Right ventricle myocardium inferior (tissue), 1 donor: ENCODE data around the gene ADAM23. TPM values are rescaled to one million over a fixed set of nuclear protein-coding genes. Genes with fewer than 3 reads are reported as not detected.

Experiments
- ATAC-seq: fragments of 200-7000 bp; cut with Tn5 transposase; one replicate; pipeline ENCODE4 v1.9.1; 2020; ENCODE audit warnings: mild to moderate bottlenecking, moderate library complexity
- DNase-seq: peaks from one replicate; pipeline ENCODE4 v3.0.0; 2021; ENCODE audit errors: missing footprints
- intact Hi-C: fragments of 100-400 bp; cut with DNase I; formaldehyde crosslinking; loops from one replicate; pipeline ENCODE4 v1.11.0; 2022
- total RNA-seq: library from RNA; stranded (reverse); fragmentation: NEBNext Ultra II Directional; extraction: Animal tissue kit (Norgen Biotek cat#: 25700); gene quantifications from one replicate; pipeline ENCODE4 v1.2.1, GENCODE V29; 2021
- donor health status: DM: no; HTN: yes; CAD: no; lungs with severe emphysema.

The ADAM23 gene
- total RNA-seq, 1 donor from 2014 or later: 69.1 TPM

DNA sequence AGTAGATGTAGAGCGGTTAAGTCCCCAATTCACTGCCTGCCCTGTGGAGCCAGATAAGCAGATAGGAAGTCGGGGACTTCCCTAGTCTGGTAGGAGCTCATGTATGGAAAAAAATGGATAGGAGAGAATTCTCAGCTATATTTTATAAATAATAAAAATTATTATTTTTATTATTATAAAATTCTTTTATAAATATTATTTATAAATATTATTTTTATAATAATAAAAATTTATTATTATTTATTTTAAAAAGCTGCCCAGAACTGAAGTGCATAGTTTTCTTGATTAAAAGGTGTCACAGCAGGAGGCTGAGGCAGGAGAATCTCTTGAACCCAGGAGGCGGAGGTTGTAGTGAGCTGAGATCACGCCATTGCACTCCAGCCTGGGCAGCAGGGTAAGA is 97.4 kb downstream of the ADAM23 start:
- DNase-seq: no peak
- intact Hi-C loops: no loop called here
- no peak for ATAC-seq

- DNase-seq: no peak
- intact Hi-C loops: no loop called here
- no peak for ATAC-seq
Measured at GRCh38 chr2:206543073-206543472, 99.7 kb downstream of the ADAM23 start.

- no peak for ATAC-seq
- no peak for DNase-seq
- intact Hi-C loops: no loop called here
Measured at GRCh38 chr2:206548383-206548782, 105.1 kb downstream of the ADAM23 start.

DNA sequence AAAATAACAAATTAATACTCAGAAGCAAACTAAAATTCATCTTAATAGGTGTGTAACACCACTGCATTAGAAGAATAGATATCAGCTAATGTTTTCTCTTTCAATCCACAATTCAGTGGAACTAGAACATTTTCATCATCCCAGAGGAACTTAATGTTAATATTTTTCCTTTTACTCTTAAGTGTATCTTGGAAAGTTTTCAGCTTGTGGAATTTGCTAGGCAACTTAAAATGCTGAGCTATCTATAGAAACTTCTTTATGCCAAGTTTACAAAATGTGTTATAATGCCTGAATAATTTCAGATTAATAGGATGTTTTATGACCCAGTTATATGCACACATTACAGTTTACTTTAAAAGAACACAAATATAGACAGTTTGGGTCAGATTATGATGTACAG is 112.4 kb downstream of the ADAM23 start:
- no peak for ATAC-seq
- no peak for DNase-seq
- intact Hi-C loops: loop anchor here (2.0 kb wide), 1 partner anchor 115 kb away; no protein-coding TSS in a partner anchor

DNA sequence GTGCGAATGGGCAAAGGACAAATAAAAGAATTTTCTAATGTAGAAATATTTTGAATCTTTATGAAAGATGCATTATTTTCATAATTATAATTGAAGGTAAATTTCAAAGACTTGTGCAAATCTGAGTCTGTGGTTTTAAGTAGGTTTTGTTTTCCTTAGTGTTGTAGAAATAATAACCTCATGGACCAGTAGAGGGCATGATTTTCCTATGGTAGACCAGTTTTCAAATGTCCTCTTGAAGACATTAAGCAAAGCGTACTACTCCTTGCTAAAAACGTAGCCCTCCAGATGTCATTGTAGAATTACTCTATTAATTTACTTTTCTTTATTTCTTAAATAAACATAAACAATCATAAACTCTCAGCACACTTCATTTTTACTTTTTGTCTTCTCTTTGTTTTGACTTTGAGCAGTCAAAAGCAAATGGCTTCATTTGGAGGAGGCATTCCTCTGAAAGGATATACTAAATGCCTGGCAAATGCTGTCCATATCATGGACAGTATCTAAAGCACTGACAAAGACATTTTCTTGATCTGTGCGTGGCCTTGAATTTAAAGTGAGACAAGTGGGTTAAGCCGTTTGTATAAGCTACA is 113.1 kb downstream of the ADAM23 start:
- no peak for ATAC-seq
- intact Hi-C loops: no loop called here
- DNase-seq: no peak

- intact Hi-C loops: no loop called here
- ATAC-seq (no peak), DNase-seq (no peak)
Measured at GRCh38 chr2:206557321-206557720, 114.0 kb downstream of the ADAM23 start.

DNA sequence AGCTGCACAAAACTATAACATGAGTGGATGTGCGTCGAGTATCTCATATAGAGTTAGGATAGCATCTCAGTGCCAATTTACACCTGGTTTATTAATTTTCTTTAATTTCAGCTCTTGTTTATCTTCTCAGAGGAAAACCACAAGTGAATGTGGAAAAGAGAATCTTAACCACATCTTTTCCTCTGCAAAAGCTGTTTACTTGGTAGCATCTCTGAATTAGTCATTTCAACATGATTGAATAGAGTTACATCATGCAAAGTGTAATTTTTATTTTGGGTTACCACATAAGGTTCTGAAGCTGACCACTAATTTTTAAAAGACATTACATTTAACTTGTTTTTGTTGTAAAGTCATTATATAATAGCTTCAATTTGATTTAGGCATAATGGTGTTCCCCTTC is 115.2 kb downstream of the ADAM23 start:
- DNase-seq (no peak), ATAC-seq (no peak)
- intact Hi-C loops: loop anchor here (2.0 kb wide), 1 partner anchor 166 kb away; no protein-coding TSS in a partner anchor

- no peak for DNase-seq
- intact Hi-C loops: no loop called here
- no peak for ATAC-seq
Measured at GRCh38 chr2:206561962-206562361, 118.6 kb downstream of the ADAM23 start.

DNA sequence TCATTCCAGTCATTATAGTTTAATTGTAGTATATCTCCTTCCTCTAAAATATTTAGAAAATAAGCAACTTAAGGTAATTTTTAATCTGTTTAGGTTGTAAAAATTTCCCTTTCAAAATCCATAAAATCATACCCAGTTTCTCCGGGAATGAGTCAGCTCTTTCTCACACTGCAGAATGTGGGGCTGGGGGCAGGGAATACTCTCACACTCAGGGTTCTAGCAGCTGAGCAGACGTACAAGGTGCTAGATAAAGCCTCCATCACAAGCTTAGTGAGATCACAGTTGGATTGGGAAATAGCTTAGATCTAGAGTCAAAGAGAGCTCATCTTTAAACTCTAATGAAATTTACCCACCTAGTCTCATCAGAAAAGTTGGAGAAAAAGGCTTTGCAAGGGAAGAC is 119.0 kb downstream of the ADAM23 start:
- DNase-seq (no peak), ATAC-seq (no peak)
- intact Hi-C loops: no loop called here

GRCh38 chr2:206563374-206563773 is 120.0 kb downstream of the ADAM23 start:
- intact Hi-C loops: no loop called here
- DNase-seq (no peak), ATAC-seq (no peak)

DNA sequence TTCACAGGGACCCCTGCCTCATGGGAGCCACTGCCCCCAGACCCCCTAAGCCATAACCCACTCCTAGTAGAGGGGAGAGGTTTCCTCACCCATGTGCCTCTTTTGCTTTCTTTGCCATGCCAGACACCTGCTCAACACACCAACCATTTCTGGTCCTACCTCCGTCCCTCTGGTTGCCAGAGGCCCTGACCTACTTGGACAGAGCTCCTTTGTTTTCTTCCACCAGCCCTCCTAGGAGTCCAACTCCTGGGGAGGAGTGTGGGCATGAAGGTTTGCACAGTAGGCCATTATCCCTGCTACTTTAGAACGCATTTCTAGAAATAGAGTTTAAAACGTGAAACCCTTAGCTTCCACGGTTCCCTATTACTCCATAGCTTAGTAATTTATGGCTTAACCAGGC is 122.3 kb downstream of the ADAM23 start:
- DNase-seq (no peak), ATAC-seq (no peak)
- intact Hi-C loops: no loop called here

DNA sequence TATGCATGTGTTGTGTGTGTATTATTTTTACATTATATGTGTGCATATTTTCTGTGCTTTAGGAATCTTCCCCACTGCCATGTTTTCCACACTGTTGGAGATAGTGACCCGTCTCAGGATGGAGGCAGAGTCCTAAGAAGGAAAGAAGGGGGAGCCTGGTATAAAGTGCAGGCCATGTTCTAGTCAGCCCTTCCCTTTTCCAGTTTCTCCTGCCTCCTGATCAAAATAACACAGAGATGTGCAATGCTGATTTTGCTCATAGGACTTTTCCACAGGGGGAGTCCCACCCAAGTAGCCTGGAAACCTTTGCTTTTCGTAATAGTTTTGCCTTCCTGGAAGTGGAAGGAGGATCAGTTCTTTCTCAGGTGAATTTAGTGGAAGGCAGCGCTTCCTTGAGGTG is 126.1 kb downstream of the ADAM23 start:
- intact Hi-C loops: no loop called here
- DNase-seq (no peak), ATAC-seq (no peak)

DNA sequence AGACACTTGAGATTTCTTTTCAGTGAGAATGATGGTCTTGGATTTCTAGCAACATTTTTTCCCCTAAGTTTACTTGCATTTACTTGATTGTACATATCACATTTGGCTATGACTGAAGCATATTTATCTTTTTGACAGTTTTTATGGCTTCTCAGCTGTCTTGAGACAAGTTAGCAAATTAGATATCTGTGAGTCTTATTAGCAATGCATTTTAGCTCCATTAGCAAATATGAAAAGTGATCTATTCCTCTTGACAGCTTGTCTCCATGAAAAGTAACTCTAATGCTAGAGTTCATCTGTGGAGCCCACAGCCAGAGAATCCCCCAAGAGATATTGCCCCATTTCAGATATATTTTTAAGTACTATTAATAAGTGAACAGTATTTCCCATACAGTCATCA is 126.9 kb downstream of the ADAM23 start:
- no peak for ATAC-seq
- DNase-seq: no peak
- intact Hi-C loops: no loop called here

GRCh38 chr2:206572725-206573124 is 129.4 kb downstream of the ADAM23 start:
- no peak for DNase-seq
- intact Hi-C loops: no loop called here
- ATAC-seq: no peak

GRCh38 chr2:206573793-206574192 is 130.5 kb downstream of the ADAM23 start:
- intact Hi-C loops: no loop called here
- no peak for ATAC-seq
- no peak for DNase-seq

- intact Hi-C loops: no loop called here
- ATAC-seq (no peak), DNase-seq (no peak)
Measured at GRCh38 chr2:206584323-206585116, 141.2 kb downstream of the ADAM23 start.

DNA sequence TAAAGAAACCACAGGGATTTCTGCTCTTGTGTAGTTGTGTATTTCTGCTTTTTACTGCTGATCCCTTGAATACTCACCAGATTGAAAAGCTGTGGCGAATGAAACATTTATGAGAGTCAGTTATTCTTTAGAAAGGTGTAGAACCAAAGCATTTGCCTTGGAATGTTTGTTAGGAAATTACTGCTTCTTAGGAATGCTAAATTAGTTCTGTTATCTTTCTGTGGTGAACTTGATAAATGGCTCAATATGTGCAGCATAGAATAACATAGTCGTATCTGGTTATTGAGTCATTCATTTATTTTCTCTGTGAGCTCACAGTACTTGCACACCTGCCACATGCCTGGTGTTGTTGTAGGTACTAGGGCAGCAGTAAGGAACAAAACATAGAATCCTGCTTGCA is 142.0 kb downstream of the ADAM23 start:
- ATAC-seq (no peak), DNase-seq (no peak)
- intact Hi-C loops: no loop called here

DNA sequence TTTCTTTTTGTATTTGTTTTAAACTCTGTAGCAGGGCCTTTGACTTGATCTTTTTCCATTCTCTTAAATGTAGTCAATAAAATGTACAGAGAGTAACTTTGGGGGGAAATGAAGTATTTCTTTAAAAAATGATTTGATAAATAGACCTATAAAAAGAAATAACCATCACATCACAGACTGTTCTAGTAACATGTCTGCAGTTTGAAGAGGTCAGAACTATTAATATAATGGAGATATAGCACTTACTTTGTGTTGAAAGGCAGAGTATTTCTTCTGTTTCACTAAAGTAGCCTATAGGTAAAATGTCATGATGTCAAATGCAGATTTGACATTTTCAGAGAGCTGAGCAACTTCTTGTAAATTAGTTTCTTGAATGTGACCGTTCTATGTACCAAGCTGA is 143.3 kb downstream of the ADAM23 start:
- DNase-seq (no peak), ATAC-seq (no peak)
- intact Hi-C loops: no loop called here

- intact Hi-C loops: no loop called here
- ATAC-seq (no peak), DNase-seq (no peak)
Measured at GRCh38 chr2:206597717-206598218, 154.4 kb downstream of the ADAM23 start.

GRCh38 chr2:206603243-206603642 is 159.9 kb downstream of the ADAM23 start:
- ATAC-seq: no peak
- no peak for DNase-seq
- intact Hi-C loops: no loop called here
